Measurements from ENCODE around the gene ZNF460.

DNA sequence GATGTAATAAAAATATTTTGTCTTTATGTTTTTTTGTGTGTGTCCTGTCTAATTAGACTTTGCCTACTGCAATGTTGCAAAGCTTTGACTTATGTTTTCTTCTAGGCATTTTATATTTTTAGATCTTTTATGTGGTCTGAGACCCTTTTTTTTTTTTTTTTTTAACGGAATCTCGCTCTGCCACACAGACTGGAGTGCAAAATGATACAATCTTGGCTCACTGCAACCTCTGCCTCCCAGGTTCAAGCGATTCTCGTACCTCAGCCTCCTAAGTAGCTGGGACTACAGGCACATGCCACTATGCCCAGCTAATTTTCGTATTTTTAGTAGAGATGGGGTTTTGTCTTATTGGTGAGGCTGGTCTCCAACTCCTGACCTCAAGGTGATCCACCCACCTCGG is 62.3 kb downstream of the ZNF460 start:
- TF ChIP-seq, protein P1, sequence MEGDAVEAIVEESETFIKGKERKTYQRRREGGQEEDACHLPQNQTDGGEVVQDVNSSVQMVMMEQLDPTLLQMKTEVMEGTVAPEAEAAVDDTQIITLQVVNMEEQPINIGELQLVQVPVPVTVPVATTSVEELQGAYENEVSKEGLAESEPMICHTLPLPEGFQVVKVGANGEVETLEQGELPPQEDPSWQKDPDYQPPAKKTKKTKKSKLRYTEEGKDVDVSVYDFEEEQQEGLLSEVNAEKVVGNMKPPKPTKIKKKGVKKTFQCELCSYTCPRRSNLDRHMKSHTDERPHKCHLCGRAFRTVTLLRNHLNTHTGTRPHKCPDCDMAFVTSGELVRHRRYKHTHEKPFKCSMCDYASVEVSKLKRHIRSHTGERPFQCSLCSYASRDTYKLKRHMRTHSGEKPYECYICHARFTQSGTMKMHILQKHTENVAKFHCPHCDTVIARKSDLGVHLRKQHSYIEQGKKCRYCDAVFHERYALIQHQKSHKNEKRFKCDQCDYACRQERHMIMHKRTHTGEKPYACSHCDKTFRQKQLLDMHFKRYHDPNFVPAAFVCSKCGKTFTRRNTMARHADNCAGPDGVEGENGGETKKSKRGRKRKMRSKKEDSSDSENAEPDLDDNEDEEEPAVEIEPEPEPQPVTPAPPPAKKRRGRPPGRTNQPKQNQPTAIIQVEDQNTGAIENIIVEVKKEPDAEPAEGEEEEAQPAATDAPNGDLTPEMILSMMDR (conservative IDR thresholded peaks at IDR 0.05 in 1 of 2, IDR thresholded peaks at IDR 0.05 in 1 of 2; ENCODE audit: low read depth in 1 of 2, low read length in 2 of 2) = no peak
- no peak for TF ChIP-seq EZH2 (IDR thresholded peaks at IDR 0.05; ENCODE audit: low read length, missing control alignments)

All from fibroblast of lung (primary cell).